Measurements from ENCODE around the gene KIF12. TPM values are rescaled to one million over a fixed set of nuclear protein-coding genes. Genes with fewer than 3 reads are reported as not detected.

The KIF12 gene
- total and polyA plus RNA-seq, 2 of the 8 experiments (the other 6 are each of a cell fraction or from before 2014, with no cell fraction given) = 2.9 to 3.9 TPM

DNA sequence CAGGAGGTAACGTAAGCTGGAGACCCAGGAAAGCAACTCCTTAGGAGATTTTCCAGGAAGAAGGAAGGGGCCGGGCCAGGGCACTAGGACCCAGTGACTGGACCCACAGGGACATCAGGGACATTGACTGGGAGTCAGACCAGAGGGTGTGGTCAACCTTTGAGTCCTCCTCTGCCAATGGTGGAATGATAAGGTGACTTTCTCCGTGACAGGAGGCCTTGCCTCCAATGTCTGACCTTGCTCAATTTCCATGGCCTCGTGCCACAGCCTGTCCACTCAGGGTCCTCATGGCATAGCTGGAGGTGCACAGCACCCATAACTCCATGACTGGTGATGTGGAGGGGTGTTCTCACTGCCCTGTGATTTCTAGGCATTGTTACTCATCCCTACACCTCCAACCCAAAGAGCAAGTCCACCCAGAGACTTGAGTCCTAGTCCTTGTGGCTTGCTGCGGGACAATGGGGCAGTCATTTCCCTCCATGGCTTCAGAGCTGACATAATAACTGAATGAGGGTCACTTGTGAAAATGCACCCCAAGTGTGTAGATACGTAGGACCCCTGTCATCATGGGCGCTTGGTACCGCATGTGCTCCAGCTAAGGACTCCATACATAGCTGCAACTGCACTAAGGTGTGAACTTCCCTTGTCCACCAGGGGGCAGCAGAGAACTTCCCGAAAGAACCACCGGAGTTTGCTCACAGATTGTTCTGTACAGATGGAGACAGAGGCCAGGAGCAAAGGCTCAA is 16.9 kb downstream of the KIF12 start (continued):
- TF ChIP-seq ATF2 (IDR thresholded peaks at IDR 0.05; ENCODE audit: low read length) (0 out of 2 replicates have a peak, but pooled peaks have one; percentile 27), E2F6 (IDR thresholded peaks at IDR 0.05) (peak; percentile 81), YY1 (IDR thresholded peaks at IDR 0.05; ENCODE audit: low read depth, low read length) (peak; percentile 66; the same call in 1 of the 2 replicates)
- TF ChIP-seq, protein P1, sequence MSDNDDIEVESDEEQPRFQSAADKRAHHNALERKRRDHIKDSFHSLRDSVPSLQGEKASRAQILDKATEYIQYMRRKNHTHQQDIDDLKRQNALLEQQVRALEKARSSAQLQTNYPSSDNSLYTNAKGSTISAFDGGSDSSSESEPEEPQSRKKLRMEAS (IDR thresholded peaks at IDR 0.05) = peak; percentile 90

Data from H1 (cell line).